Activated naive CD4-positive, alpha-beta T cell treated with anti-CD3 and anti-CD28 coated beads for 36 hours (primary cell): ENCODE measurements around the gene PPP1R3D. TPM values are rescaled to one million over a fixed set of nuclear protein-coding genes. Genes with fewer than 3 reads are reported as not detected.
"Not testable (repeated sequence)": the region's sequence is repeated elsewhere in the genome, so short reads cannot be mapped to it uniquely, and the experiment has no call there.

Source experiments
- CTCF ChIA-PET: fragments of 350-600 bp; sonication (Branson Sonifier 250); formaldehyde crosslinking; loops from one replicate; lab custom pipeline; 2021; ENCODE audit warnings: antibody characterized with exemption; lab: Charles Lee
- DNase-seq: peaks from one replicate; pipeline ENCODE4 v3.0.0-alpha.2; 2020
- H3K27ac Mint-ChIP-seq: one replicate; pipeline ENCODE4 v1.8.0; 2021; ENCODE audit warnings: mild to moderate bottlenecking, mixed read lengths
- H3K27me3 Mint-ChIP-seq: one replicate; pipeline ENCODE4 v1.8.0; 2021; ENCODE audit warnings: low read depth, mixed read lengths
- H3K36me3 Mint-ChIP-seq: one replicate; pipeline ENCODE4 v1.8.0; 2021; ENCODE audit warnings: low read depth, mixed read lengths
- H3K4me1 Mint-ChIP-seq: one replicate; pipeline ENCODE4 v1.8.0; 2021; ENCODE audit warnings: low read depth, mixed read lengths
- H3K4me3 Mint-ChIP-seq: one replicate; pipeline ENCODE4 v1.8.0; 2021; ENCODE audit warnings: mild to moderate bottlenecking, moderate library complexity, mixed read lengths
- H3K9me3 Mint-ChIP-seq: one replicate; pipeline ENCODE4 v1.8.0; 2021; ENCODE audit warnings: mixed read lengths
- intact Hi-C: fragments of 100-400 bp; cut with micrococcal nuclease; formaldehyde crosslinking; loops from one replicate; pipeline ENCODE4 v1.15.1; 2023
- total RNA-seq, 2 experiments: library from RNA; stranded (reverse); gene quantifications; one replicate each; pipeline ENCODE4 v1.2.3, GENCODE V29; 2021

The PPP1R3D gene
- total RNA-seq, 2 experiments from 2014 or later, result 3.9 to 4.1 TPM

DNA sequence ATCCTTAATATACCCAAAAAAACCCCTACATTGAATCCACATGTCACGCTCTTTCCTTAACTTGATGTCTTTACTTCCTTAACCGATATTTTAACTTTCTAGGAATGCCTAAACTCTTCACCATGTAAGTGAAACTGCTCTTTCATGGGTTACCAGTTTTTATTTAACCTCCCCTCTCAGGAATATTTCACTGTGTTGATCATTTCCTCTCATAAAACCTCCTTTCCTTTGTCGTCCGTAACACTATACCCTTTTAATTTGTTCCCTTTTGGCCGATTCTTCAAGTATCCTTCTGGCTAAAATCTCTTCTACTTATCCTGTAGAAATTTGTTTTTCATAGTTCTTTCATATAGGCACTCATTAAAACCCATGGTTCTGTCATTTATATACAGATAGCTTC lies 31.2 kb downstream of the PPP1R3D start:
- CTCF ChIA-PET, result interaction anchor here (1.0 kb wide), 1 partner anchor 23 kb away, joined by 3 read pairs; no protein-coding TSS in a partner anchor
- Mint-ChIP-seq H3K4me3 (no peak overlapping the region), H3K27me3 (no peaks in the 10 kb centered on the region), H3K4me1 (no peaks in the 10 kb centered on the region), H3K36me3 (no peaks in the 10 kb centered on the region), H3K27ac (no peak overlapping the region), H3K9me3 (no peaks in the 10 kb centered on the region)
- intact Hi-C loops, result no loop called here
- DNase-seq, result no peak

DNA sequence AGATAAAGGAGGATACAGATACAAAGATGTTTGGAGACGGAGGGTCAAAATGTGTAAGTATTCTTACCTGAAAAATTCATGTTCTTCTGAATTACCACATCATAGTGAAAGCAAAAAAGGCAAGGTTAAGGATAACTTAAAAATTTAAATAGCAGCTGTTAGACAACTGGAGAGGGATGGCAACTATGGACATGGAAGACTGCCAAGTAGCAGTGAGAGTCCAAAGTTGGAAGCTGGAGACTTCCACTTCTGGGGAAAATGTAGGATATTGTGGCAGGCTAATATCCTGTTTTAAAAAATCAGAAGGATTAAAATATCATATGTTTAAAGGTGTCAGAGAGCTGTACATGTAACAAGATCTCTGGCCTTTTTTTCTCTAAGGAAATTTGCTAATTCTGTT lies 36.5 kb downstream of the PPP1R3D start:
- Mint-ChIP-seq H3K4me1 (no peaks in the 10 kb centered on the region), H3K9me3 (no peaks in the 10 kb centered on the region), H3K27ac (no peak overlapping the region), H3K36me3 (no peaks in the 10 kb centered on the region), H3K27me3 (no peaks in the 10 kb centered on the region), H3K4me3 (no peak overlapping the region)
- intact Hi-C loops, result no loop called here
- DNase-seq, result no peak
- CTCF ChIA-PET, result interaction anchor here (1.0 kb wide), 1 partner anchor 23 kb away, joined by 3 read pairs; no protein-coding TSS in a partner anchor

DNA sequence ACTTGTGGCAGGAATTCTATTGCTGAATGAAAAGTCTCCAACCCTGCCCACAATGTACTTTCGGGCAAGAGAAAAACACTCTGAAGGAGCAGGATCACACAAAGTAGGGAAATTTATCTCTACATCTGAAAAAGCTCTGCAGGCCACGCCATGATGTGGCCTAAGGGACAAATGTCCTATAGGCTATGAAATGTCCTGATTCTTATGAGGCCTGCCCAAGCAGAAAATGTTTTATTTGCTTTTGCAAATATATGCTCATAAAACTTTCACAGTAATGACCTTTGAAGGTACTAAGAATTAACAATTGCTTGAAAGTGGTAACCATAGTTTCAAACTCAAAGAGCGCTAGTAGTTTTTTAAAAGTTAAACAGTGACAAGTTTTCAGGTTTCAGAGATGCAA lies 37.6 kb downstream of the PPP1R3D start:
- CTCF ChIA-PET, result no interaction called here
- H3K27ac Mint-ChIP-seq, result no peak overlapping the region
- intact Hi-C loops, result no loop called here
- no peak overlapping the region for H3K4me3 Mint-ChIP-seq
- no peaks in the 10 kb centered on the region for H3K27me3 Mint-ChIP-seq
- H3K36me3 Mint-ChIP-seq, result peaks cover under 1% of the 10 kb centered on the region
- no peaks in the 10 kb centered on the region for H3K4me1 Mint-ChIP-seq
- DNase-seq, result no peak
- no peaks in the 10 kb centered on the region for H3K9me3 Mint-ChIP-seq

DNA sequence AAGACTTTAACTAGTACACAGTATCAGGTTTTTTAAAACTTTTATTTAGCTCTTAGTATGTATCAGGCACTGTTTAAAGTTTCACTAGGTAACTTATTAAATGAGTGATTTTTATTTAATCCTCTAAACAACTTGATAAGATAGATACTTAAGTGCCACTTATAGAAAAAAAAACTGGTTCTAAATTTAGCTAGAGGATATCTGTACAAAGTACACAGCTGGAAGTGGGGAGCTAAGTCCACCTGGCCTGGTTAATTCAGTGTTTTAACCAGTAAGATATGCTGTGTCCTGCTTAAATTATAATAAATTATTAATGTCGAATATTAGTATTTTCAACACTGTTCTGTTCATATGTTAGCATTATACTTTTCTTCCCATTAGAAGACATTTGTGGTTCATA lies 44.2 kb downstream of the PPP1R3D start:
- H3K27ac Mint-ChIP-seq, result no peak overlapping the region
- H3K4me3 Mint-ChIP-seq, result no peak overlapping the region
- intact Hi-C loops, result no loop called here
- CTCF ChIA-PET, result interaction anchor here (0.6 to 1.5 kb wide), 3 partner anchors 9 to 917 kb away, joined by 3 to 6 read pairs (median 3); no protein-coding TSS in a partner anchor
- DNase-seq, result no peak
- H3K36me3 Mint-ChIP-seq, result peaks cover 2% of the 10 kb centered on the region
- H3K9me3 Mint-ChIP-seq, result no peaks in the 10 kb centered on the region
- H3K4me1 Mint-ChIP-seq, result peaks cover 4% of the 10 kb centered on the region
- peaks cover 2% of the 10 kb centered on the region for H3K27me3 Mint-ChIP-seq

DNA sequence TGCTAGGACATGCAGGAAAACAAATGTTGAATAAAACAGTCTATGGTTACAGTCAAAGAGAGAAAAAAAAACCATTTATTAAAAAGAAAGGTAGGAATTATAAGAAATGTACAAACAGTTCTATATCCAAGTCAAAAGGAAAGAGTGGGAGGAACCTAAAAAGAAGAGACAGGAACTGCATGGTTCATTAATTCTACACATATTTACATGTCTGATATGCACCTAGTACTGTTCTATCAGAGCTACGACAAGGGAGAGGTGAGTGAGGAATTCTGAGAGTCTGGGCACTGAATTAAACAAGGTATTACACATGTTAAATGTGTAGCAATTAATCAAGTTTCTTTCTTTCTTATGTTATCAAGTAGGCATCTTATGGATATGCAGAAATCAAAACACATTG lies 48.5 kb downstream of the PPP1R3D start:
- H3K36me3 Mint-ChIP-seq, result peaks cover 2% of the 10 kb centered on the region
- intact Hi-C loops, result no loop called here
- H3K9me3 Mint-ChIP-seq, result peaks cover 2% of the 10 kb centered on the region
- H3K27ac Mint-ChIP-seq, result no peak overlapping the region
- peaks cover 2% of the 10 kb centered on the region for H3K27me3 Mint-ChIP-seq
- peaks cover 4% of the 10 kb centered on the region for H3K4me1 Mint-ChIP-seq
- no peak overlapping the region for H3K4me3 Mint-ChIP-seq
- CTCF ChIA-PET, result no interaction called here
- no peak for DNase-seq

DNA sequence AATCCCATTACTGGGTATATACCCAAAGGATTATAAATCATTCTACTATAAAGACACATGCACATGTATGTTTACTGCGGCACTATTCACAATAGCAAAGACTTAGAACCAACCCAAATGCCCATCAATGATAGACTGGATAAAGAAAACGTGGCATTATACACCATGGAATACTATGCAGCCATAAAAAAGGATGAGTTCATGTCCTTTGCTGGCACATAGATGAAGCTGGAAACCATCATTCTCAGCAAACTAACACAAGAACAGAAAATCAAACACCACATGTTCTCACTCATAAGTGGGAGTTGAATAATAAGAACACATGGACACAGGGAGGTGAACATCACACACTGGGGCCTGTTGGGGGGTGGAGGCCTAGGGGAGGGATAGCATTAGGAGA lies 50.1 kb downstream of the PPP1R3D start:
- H3K4me1 Mint-ChIP-seq, H3K4me3 Mint-ChIP-seq, CTCF ChIA-PET, DNase-seq, H3K36me3 Mint-ChIP-seq, H3K27me3 Mint-ChIP-seq, intact Hi-C loops, H3K27ac Mint-ChIP-seq, H3K9me3 Mint-ChIP-seq: not testable (repeated sequence)

DNA sequence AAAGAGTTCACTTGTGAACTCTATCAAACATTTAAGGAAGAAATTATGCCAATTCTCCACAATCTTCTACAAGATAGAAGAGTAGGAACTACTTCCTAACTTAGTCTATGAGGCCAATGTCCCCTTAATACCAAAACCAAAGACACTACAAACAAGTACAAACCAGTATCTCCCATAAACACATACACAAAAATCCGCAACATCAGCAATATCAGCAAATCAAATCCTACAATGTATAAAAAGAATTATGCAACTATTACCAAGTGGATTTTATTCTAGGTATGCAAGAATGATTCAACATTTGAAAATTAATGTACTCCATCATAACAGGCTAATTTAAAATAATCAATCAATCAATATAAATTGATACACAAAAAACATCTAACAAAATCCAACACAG lies 52.1 kb downstream of the PPP1R3D start:
- Mint-ChIP-seq H3K4me1 (peaks cover 4% of the 10 kb centered on the region), H3K9me3 (peaks cover 2% of the 10 kb centered on the region), H3K27ac (no peak overlapping the region), H3K36me3 (peaks cover 2% of the 10 kb centered on the region), H3K4me3 (no peak overlapping the region), H3K27me3 (no peaks in the 10 kb centered on the region)
- CTCF ChIA-PET, result no interaction called here
- intact Hi-C loops, result no loop called here
- DNase-seq, result no peak

Other genes starting within 250 kb of the PPP1R3D start
- gene SYCP2, start 6.7 kb downstream of the PPP1R3D start, total RNA-seq, result 1 to 10 TPM; 1.2 to 1.5 TPM
- gene FAM217B, start 84 bp upstream of the PPP1R3D start, total RNA-seq, result 10 to 100 TPM; 14.6 to 15.4 TPM
- gene CDH26, start 18.1 kb upstream of the PPP1R3D start, total RNA-seq, result 1 to 10 TPM; 1.5 to 1.8 TPM